ENCODE results near the gene GAS6. TPM values are rescaled to one million over a fixed set of nuclear protein-coding genes. Genes with fewer than 3 reads are reported as not detected.

The GAS6 gene
- total and polyA plus RNA-seq, 9 of the 15 experiments (the other 6 are each of a cell fraction or from before 2014, with no cell fraction given): 0.14 to 9.7 (median 4.7) TPM; not detected in 1

DNA sequence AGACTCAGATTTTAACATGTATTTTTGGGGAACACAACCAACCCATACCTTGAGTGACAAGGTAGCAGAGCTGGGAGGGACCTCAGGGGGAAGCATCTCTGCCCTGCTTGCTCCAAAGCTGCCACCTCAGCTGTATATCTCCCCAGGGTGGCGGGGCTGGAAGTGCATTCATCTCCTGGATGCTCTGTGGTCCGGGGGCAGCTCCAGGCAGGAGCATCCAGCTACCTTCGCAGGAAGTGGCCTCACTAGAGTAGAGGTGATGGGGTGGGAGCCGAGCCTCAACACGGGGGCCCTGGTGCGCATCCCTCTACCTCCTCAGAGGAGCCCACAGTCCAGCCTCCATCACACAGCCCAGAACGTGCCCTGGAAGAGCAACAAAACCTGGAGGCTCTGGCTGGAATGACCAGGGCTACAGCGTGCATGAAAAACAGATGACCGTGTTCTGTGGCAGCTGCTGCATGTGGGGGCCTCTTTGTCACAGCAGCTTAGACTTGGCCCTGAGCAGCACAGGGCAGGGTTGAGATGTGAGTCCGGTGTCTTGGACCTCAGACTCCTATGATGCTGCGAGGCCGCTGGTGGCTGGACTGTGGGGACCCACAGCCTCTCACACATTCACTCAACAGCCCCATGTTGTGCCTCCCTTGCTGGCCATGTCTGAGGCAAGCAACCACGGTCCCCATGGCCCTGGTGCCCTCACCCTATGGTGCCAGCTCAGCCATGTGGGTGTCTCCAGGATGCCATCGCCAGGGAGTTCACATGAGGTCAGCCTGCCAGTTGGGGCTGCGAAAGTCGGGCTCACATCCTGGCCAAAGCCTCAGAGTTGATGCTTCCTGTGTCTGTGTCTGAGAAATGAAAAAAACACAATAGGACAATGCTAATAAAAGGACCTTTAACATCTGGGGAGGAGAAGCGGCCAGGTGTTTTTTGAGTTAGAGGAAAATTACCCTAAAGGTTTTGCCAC is 17.1 kb upstream of the GAS6 start:
- no peak overlapping the region for H3K4me3 ChIP-seq
- no peak overlapping the region for H3K4me2 ChIP-seq (ENCODE audit: insufficient read depth, low read length)
- no peaks in the 10 kb centered on the region for H3K79me2 ChIP-seq (ENCODE audit: control insufficient read depth, insufficient read depth, low read length)
- no peaks in the 10 kb centered on the region for H3K9me3 ChIP-seq (replicated peaks; ENCODE audit: control insufficient read depth, insufficient read depth, low read depth, low read length)
- WGBS (ENCODE audit: insufficient coverage, low coverage, missing lambda C conversion rate): 4% methylated on average over 11 of the region's 17 CpGs
- POLR2A ChIA-PET: no interaction called here
- no peak; the same call in 2 of the 3 replicates for ATAC-seq
- 0 out of 2 replicates have a peak, but pooled peaks have one; percentile 39 for TF ChIP-seq ZNF12 (CRISPR knock-in tag; IDR thresholded peaks at IDR 0.05)
- no peak for TF ChIP-seq PTBP1 (IDR thresholded peaks at IDR 0.05; ENCODE audit: low read depth, low read length)
- intact Hi-C loops (cut with micrococcal nuclease): no loop called here
- no peaks in the 10 kb centered on the region for H4K20me1 ChIP-seq (replicated peaks; ENCODE audit: control insufficient read depth, insufficient read depth, low read length)
- no peak overlapping the region for H3K9ac ChIP-seq (ENCODE audit: insufficient read depth in 1 of 2, low read depth in 2 of 2, low read length in 2 of 2)
- H3K27ac ChIP-seq (ENCODE audit: extremely low read depth, low read depth, low read length): no peak overlapping the region
- in situ Hi-C loops (cut with MboI): no loop called here
- no peak for DNase-seq (ENCODE audit: extremely low read depth in 1 of 4, low spot score in 3 of 4)
- no peak for FAIRE-seq
- CTCF ChIA-PET (ENCODE audit: low intra/inter-chr PET ratio): no interaction called here
- H3K4me1 ChIP-seq (replicated peaks in 1 of 2; ENCODE audit: control insufficient read depth in 2 of 2, insufficient read depth in 2 of 2, low read length in 2 of 2): peaks cover 0 to 19% of the 10 kb centered on the region in 2 experiments; a peak in 2 of 5 replicates
- peaks cover 21 to 76% of the 10 kb centered on the region in 2 experiments for H3K27me3 ChIP-seq (ENCODE audit: control insufficient read depth in 2 of 2, insufficient read depth in 2 of 2, low read length in 2 of 2)
- H2AFZ ChIP-seq (ENCODE audit: low read depth, low read length): no peak overlapping the region
- H3K9me1 ChIP-seq (ENCODE audit: control insufficient read depth, insufficient read depth, low read length): no peaks in the 10 kb centered on the region
- no TSS peak for BruUV-seq (replicated peaks)
- no peaks in the 10 kb centered on the region for H3K36me3 ChIP-seq (ENCODE audit: control insufficient read depth, insufficient read depth, low read length)

Data from K562 (cell line).